Liver (tissue), 3 donors: ENCODE results near the gene SMARCC1.

Experiments used
- EGR1 ChIP-seq, 2 donors: IDR thresholded peaks; 2 replicates each; pipeline ENCODE4 v1.6.1; 2016 to 2018; ENCODE audit warnings: antibody characterized with exemption in 2 of 2, low read depth in 2 of 2
- GABPA ChIP-seq, 2 donors: IDR thresholded peaks in 1 of 2; conservative IDR thresholded peaks in 1 of 2; 2 replicates each; pipeline ENCODE4 v1.6.1; 2016; ENCODE audit warnings: antibody characterized with exemption in 2 of 2, mild to moderate bottlenecking in 1 of 2, moderate library complexity in 1 of 2
- TAF1 ChIP-seq: conservative IDR thresholded peaks from 2 replicates; pipeline ENCODE4 v1.6.1; 2016; ENCODE audit warnings: antibody characterized with exemption, mild to moderate bottlenecking
- TF ChIP-seq, protein P1 (sequence below): fragments of 150-350 bp; IDR thresholded peaks from 2 replicates; pipeline ENCODE4 v1.5.1; 2017; ENCODE audit warnings: improper control_type of control experiment, low read depth, low read length; ENCODE audit not compliant: missing input control
- TF ChIP-seq, protein P2 (sequence below): IDR thresholded peaks from 2 replicates; pipeline ENCODE4 v1.6.1; 2016; ENCODE audit warnings: antibody characterized with exemption
- TF ChIP-seq, protein P3 (sequence below): IDR thresholded peaks from 2 replicates; pipeline ENCODE4 v1.6.1; 2016; ENCODE audit warnings: antibody characterized with exemption
- donor health status: healthy.
- donor health status: healthy.

DNA sequence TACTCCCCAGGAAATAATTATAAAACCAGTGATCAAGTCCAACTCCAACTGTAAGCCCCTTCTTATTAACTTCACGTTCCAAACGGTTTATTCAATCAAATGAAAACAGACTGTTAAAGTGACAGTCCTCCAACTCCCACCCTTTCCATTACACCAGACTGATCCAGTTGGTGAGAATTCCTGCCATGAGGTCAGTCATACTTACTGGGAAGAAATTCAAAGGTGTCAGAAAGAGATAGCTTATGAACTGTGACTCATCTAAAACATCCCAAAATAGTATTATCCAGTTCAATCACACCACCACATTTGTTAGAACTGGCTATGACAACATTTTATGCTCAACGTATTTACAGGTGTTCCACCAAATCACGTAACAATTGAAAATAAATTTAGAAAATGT lies 19.5 kb downstream of the SMARCC1 start:
- TF ChIP-seq, protein P1, sequence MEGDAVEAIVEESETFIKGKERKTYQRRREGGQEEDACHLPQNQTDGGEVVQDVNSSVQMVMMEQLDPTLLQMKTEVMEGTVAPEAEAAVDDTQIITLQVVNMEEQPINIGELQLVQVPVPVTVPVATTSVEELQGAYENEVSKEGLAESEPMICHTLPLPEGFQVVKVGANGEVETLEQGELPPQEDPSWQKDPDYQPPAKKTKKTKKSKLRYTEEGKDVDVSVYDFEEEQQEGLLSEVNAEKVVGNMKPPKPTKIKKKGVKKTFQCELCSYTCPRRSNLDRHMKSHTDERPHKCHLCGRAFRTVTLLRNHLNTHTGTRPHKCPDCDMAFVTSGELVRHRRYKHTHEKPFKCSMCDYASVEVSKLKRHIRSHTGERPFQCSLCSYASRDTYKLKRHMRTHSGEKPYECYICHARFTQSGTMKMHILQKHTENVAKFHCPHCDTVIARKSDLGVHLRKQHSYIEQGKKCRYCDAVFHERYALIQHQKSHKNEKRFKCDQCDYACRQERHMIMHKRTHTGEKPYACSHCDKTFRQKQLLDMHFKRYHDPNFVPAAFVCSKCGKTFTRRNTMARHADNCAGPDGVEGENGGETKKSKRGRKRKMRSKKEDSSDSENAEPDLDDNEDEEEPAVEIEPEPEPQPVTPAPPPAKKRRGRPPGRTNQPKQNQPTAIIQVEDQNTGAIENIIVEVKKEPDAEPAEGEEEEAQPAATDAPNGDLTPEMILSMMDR, result no peak
- TF ChIP-seq, protein P2, sequence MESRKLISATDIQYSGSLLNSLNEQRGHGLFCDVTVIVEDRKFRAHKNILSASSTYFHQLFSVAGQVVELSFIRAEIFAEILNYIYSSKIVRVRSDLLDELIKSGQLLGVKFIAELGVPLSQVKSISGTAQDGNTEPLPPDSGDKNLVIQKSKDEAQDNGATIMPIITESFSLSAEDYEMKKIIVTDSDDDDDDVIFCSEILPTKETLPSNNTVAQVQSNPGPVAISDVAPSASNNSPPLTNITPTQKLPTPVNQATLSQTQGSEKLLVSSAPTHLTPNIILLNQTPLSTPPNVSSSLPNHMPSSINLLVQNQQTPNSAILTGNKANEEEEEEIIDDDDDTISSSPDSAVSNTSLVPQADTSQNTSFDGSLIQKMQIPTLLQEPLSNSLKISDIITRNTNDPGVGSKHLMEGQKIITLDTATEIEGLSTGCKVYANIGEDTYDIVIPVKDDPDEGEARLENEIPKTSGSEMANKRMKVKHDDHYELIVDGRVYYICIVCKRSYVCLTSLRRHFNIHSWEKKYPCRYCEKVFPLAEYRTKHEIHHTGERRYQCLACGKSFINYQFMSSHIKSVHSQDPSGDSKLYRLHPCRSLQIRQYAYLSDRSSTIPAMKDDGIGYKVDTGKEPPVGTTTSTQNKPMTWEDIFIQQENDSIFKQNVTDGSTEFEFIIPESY, result no peak
- TF ChIP-seq, protein P3, sequence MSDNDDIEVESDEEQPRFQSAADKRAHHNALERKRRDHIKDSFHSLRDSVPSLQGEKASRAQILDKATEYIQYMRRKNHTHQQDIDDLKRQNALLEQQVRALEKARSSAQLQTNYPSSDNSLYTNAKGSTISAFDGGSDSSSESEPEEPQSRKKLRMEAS, result no peak
- no peak for TF ChIP-seq TAF1
- TF ChIP-seq GABPA (IDR thresholded peaks at IDR 0.05 in 1 of 2, conservative IDR thresholded peaks at IDR 0.05 in 1 of 2), result no peak
- TF ChIP-seq EGR1 (IDR thresholded peaks at IDR 0.05; ENCODE audit: low read depth in 2 of 2), result no peak
